NB4 (cell line): ENCODE measurements around the gene SLF2.

ENCODE experiments used
- MYC ChIP-seq: IDR thresholded peaks from 2 replicates; pipeline ENCODE4 v1.6.1; 2011; ENCODE audit warnings: low read depth, low read length
- POLR2A ChIP-seq: IDR thresholded peaks from 2 replicates; pipeline ENCODE4 v1.6.1; 2011; ENCODE audit warnings: mild to moderate bottlenecking; ENCODE audit not compliant: insufficient read length; ENCODE audit errors: extremely low read depth
- TF ChIP-seq, protein P1 (sequence below): IDR thresholded peaks from one replicate; pipeline ENCODE4 v1.5.1; 2012; ENCODE audit warnings: low read depth, low read length
- TF ChIP-seq, protein P2 (sequence below): IDR thresholded peaks from 2 replicates; pipeline ENCODE4 v1.6.1; 2011; ENCODE audit warnings: low read depth, low read length

DNA sequence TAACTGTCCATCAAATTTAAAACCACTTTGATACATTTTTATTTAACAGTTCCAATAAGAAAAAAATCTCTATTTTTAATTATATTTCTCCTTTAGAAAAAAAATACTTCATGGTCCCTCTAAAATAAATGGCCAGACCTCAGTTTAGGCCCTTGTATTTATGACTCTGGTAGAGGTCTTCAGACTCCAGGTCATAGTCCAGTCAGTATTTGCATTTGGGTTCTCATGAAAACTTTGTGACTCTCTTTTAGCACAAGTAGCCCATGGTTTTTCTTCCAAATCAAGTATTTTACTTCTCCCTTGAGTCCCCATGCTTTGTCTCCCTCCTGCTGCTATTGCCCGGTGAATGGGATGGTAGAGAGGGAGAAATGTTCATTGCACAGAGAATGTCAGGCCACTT is 51.1 kb downstream of the SLF2 start:
- TF ChIP-seq, protein P1, sequence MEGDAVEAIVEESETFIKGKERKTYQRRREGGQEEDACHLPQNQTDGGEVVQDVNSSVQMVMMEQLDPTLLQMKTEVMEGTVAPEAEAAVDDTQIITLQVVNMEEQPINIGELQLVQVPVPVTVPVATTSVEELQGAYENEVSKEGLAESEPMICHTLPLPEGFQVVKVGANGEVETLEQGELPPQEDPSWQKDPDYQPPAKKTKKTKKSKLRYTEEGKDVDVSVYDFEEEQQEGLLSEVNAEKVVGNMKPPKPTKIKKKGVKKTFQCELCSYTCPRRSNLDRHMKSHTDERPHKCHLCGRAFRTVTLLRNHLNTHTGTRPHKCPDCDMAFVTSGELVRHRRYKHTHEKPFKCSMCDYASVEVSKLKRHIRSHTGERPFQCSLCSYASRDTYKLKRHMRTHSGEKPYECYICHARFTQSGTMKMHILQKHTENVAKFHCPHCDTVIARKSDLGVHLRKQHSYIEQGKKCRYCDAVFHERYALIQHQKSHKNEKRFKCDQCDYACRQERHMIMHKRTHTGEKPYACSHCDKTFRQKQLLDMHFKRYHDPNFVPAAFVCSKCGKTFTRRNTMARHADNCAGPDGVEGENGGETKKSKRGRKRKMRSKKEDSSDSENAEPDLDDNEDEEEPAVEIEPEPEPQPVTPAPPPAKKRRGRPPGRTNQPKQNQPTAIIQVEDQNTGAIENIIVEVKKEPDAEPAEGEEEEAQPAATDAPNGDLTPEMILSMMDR: no peak
- TF ChIP-seq POLR2A (no peak), MYC (no peak)
- TF ChIP-seq, protein P2, sequence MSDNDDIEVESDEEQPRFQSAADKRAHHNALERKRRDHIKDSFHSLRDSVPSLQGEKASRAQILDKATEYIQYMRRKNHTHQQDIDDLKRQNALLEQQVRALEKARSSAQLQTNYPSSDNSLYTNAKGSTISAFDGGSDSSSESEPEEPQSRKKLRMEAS: no peak
